Measurements from ENCODE around the gene TMOD4. TPM values are rescaled to one million over a fixed set of nuclear protein-coding genes. Genes with fewer than 3 reads are reported as not detected.

Gene TMOD4
- total and polyA plus RNA-seq, 10 of the 15 experiments (the other 5 are each of a cell fraction or from before 2014, with no cell fraction given): 0.30 to 1.2 (median 0.50) TPM; not detected in 1

DNA sequence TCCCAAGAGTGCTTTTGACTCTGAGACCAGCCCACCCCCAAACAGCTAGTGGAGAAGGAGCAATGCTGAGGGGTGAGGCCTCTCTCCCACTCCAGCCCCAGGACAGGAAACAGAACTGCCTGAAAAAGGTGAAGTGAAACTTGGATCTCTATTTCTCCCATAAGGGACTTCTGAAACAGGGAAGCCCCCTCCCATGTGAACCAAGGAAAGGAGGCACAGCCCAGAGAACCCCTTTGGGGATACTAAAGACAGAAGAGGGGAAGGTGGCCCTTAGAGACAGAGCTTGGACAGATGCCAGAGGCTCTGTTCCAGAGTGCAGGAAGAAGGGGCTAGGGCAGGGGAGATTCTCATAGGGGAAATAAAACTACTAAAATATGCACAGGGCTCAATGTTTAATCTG, 16.4 kb downstream of the TMOD4 start:
- peak overlapping the region; percentile 26; the same call in 1 of the 2 replicates for H3K9ac ChIP-seq (ENCODE audit: control insufficient read depth, insufficient read depth, low read length)
- CTCF ChIA-PET: interaction anchor here (1.0 to 8.4 kb wide), 3 partner anchors 60 to 136 kb away, joined by 3 to 353 read pairs (median 3); partner anchors contain the start of gene MLLT11
- H3K4me2 ChIP-seq (ENCODE audit: control insufficient read depth, insufficient read depth): peak overlapping the region; percentile 31
- no peaks in the 10 kb centered on the region for H4K20me1 ChIP-seq (ENCODE audit: control insufficient read depth, insufficient read depth)
- SMC1A ChIA-PET (ENCODE audit: uncharacterized antibody, unreplicated experiment): interaction anchor here (0.6 to 11.1 kb wide), 2 partner anchors 60 to 132 kb away, joined by 3 to 282 read pairs; no protein-coding TSS in a partner anchor
- no TSS peak for BruUV-seq (replicated peaks)
- no peaks in the 10 kb centered on the region for H3K27me3 ChIP-seq (replicated peaks in 1 of 2; ENCODE audit: control insufficient read depth in 2 of 2, insufficient read depth in 2 of 2, low read length in 1 of 2)
- RAD21 ChIA-PET (ENCODE audit: unreplicated experiment): interaction anchor here (0.9 to 8.7 kb wide), 4 partner anchors 8 to 134 kb away, joined by 3 to 198 read pairs (median 12); partner anchors contain the start of gene VPS72
- H3K4me3 ChIP-seq: no peak overlapping the region
- no peaks in the 10 kb centered on the region for H3K9me3 ChIP-seq (replicated peaks; ENCODE audit: control insufficient read depth, insufficient read depth, low read length)
- FAIRE-seq (no peak), DNase-seq (ENCODE audit: low read depth, low spot score) (no peak), ATAC-seq (no peak)
- intact Hi-C loops (cut with micrococcal nuclease; ENCODE audit: unreplicated experiment): no loop called here
- peaks cover 32% of the 10 kb centered on the region for H3K4me1 ChIP-seq (ENCODE audit: control insufficient read depth, insufficient read depth, low read length)
- peaks cover 20% of the 10 kb centered on the region for H3K79me2 ChIP-seq (ENCODE audit: control insufficient read depth, insufficient read depth, low read length)
- POLR2A ChIA-PET: interaction anchor here (0.7 to 1.0 kb wide), 2 partner anchors 31 to 306 kb away, joined by 3 to 5 read pairs; partner anchors contain the start of gene VPS72
- in situ Hi-C loops (cut with MboI): loop anchor here (5.0 kb wide), 2 partner anchors 62 to 137 kb away; no protein-coding TSS in a partner anchor
- peak overlapping the region; percentile 81 for H3K27ac ChIP-seq (ENCODE audit: control insufficient read depth, insufficient read depth)
- H3K36me3 ChIP-seq (ENCODE audit: control insufficient read depth in 2 of 2, insufficient read depth in 2 of 2, low read length in 1 of 2): peaks cover 5 to 6% of the 10 kb centered on the region in 2 experiments
- no peak overlapping the region for H2AFZ ChIP-seq (ENCODE audit: control insufficient read depth, low read depth, low read length)
- TF ChIP-seq PAX5 (IDR thresholded peaks at IDR 0.05; ENCODE audit: borderline replicate concordance, low read depth, low read length) (no peak), IKZF1 (conservative IDR thresholded peaks at IDR 0.05) (peak; percentile 84), SUPT20H (IDR thresholded peaks at IDR 0.05; ENCODE audit: borderline replicate concordance, control insufficient read depth, low read depth, low read length) (no peak), TAF1 (IDR thresholded peaks at IDR 0.05; ENCODE audit: borderline replicate concordance, low read depth, low read length) (no peak), KDM1A (IDR thresholded peaks at IDR 0.05; ENCODE audit: borderline replicate concordance) (no peak), EED (IDR thresholded peaks at IDR 0.05; ENCODE audit: low read depth) (peak; percentile 79), MEF2B (IDR thresholded peaks at IDR 0.05; ENCODE audit: partially characterized antibody, poor library complexity, severe bottlenecking) (peak; percentile 71), PAX8 (IDR thresholded peaks at IDR 0.05) (no peak), IKZF2 (IDR thresholded peaks at IDR 0.05) (peak; percentile 72 to 83), SPI1 (IDR thresholded peaks at IDR 0.05; ENCODE audit: borderline replicate concordance, insufficient read depth, low read depth, low read length) (peak; percentile 84), BCL11A (IDR thresholded peaks at IDR 0.05; ENCODE audit: low read depth, low read length) (no peak), CHD4 (IDR thresholded peaks at IDR 0.05) (no peak), MTA2 (IDR thresholded peaks at IDR 0.05; ENCODE audit: low read depth) (no peak), HDAC6 (IDR thresholded peaks at IDR 0.05; ENCODE audit: unreplicated experiment) (no peak), CREM (IDR thresholded peaks at IDR 0.05; ENCODE audit: low read depth) (no peak), NFYA (IDR thresholded peaks at IDR 0.05; ENCODE audit: borderline replicate concordance, low read depth, low read length) (no peak), GATAD2B (conservative IDR thresholded peaks at IDR 0.05; ENCODE audit: low read depth) (0 out of 2 replicates have a peak, but pooled peaks have one; percentile 17), SP1 (IDR thresholded peaks at IDR 0.05; ENCODE audit: low read depth, low read length) (no peak), NFYB (IDR thresholded peaks at IDR 0.05; ENCODE audit: insufficient read depth, low read depth, low read length) (no peak)
- TF ChIP-seq, protein P1, sequence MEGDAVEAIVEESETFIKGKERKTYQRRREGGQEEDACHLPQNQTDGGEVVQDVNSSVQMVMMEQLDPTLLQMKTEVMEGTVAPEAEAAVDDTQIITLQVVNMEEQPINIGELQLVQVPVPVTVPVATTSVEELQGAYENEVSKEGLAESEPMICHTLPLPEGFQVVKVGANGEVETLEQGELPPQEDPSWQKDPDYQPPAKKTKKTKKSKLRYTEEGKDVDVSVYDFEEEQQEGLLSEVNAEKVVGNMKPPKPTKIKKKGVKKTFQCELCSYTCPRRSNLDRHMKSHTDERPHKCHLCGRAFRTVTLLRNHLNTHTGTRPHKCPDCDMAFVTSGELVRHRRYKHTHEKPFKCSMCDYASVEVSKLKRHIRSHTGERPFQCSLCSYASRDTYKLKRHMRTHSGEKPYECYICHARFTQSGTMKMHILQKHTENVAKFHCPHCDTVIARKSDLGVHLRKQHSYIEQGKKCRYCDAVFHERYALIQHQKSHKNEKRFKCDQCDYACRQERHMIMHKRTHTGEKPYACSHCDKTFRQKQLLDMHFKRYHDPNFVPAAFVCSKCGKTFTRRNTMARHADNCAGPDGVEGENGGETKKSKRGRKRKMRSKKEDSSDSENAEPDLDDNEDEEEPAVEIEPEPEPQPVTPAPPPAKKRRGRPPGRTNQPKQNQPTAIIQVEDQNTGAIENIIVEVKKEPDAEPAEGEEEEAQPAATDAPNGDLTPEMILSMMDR (IDR thresholded peaks at IDR 0.05 in 2 of 3, conservative IDR thresholded peaks at IDR 0.05 in 1 of 3; ENCODE audit: control insufficient read depth in 2 of 3, extremely low read depth in 1 of 3, insufficient read depth in 1 of 3, low read depth in 3 of 3, low read length in 3 of 3): no peak
- TF ChIP-seq, protein P2, sequence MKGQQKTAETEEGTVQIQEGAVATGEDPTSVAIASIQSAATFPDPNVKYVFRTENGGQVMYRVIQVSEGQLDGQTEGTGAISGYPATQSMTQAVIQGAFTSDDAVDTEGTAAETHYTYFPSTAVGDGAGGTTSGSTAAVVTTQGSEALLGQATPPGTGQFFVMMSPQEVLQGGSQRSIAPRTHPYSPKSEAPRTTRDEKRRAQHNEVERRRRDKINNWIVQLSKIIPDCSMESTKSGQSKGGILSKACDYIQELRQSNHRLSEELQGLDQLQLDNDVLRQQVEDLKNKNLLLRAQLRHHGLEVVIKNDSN (IDR thresholded peaks at IDR 0.05; ENCODE audit: borderline replicate concordance, extremely low read length, insufficient read depth, low read depth, low read length): no peak
- TF ChIP-seq, protein P3, sequence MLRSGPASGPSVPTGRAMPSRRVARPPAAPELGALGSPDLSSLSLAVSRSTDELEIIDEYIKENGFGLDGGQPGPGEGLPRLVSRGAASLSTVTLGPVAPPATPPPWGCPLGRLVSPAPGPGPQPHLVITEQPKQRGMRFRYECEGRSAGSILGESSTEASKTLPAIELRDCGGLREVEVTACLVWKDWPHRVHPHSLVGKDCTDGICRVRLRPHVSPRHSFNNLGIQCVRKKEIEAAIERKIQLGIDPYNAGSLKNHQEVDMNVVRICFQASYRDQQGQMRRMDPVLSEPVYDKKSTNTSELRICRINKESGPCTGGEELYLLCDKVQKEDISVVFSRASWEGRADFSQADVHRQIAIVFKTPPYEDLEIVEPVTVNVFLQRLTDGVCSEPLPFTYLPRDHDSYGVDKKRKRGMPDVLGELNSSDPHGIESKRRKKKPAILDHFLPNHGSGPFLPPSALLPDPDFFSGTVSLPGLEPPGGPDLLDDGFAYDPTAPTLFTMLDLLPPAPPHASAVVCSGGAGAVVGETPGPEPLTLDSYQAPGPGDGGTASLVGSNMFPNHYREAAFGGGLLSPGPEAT (IDR thresholded peaks at IDR 0.05; ENCODE audit: low read depth): peak; percentile 58; the same call in 1 of the 2 replicates

Measured in GM12878 (cell line).